ENCODE data around the gene TAS2R7. TPM values are rescaled to one million over a fixed set of nuclear protein-coding genes. Genes with fewer than 3 reads are reported as not detected.

TAS2R7 gene
- total RNA-seq, 1 donor from 2014 or later: 0.21 TPM

DNA sequence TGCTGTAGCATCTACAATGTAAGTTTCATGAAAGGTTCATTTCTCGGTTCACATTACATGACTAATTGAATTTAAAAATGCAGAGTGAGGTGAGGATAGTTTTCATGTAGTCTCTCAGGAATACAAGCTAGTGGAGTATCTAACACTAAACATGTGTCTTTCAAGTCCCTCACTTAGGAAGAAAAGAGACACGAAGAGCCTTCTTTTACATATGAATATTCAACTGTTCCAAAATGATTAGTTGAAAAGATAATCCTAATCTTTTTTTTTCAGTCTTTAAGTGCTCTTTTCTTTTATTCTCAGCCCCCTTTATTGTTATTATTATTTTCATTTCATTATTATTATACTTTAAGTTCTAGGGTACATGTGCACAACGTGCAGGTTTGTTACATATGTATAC lies 36.0 kb upstream of the TAS2R7 start:
- TF ChIP-seq CTCF (conservative IDR thresholded peaks at IDR 0.05): no peak
- Mint-ChIP-seq H3K27me3 (ENCODE audit: low read depth) (no peaks in the 10 kb centered on the region), H3K4me1 (no peaks in the 10 kb centered on the region), H3K27ac (ENCODE audit: unreplicated experiment) (no peak overlapping the region), H3K9me3 (peaks cover 3% of the 10 kb centered on the region), H3K4me3 (no peak overlapping the region), H3K36me3 (ENCODE audit: low read depth) (peaks cover 17% of the 10 kb centered on the region)
- no peak for DNase-seq (ENCODE audit: low read depth, low spot score)

- H3K36me3 Mint-ChIP-seq (ENCODE audit: low read depth): peaks cover 6% of the 10 kb centered on the region
- H3K4me1 Mint-ChIP-seq: no peaks in the 10 kb centered on the region
- no peak for TF ChIP-seq CTCF (conservative IDR thresholded peaks at IDR 0.05)
- H3K4me3 Mint-ChIP-seq: no peak overlapping the region
- no peak overlapping the region for H3K27ac Mint-ChIP-seq (ENCODE audit: unreplicated experiment)
- DNase-seq (ENCODE audit: low read depth, low spot score): no peak
- no peaks in the 10 kb centered on the region for H3K27me3 Mint-ChIP-seq (ENCODE audit: low read depth)
- no peaks in the 10 kb centered on the region for H3K9me3 Mint-ChIP-seq
Measured at GRCh38 chr12:10829994-10830393, 27.6 kb upstream of the TAS2R7 start.

- no peak for TF ChIP-seq CTCF (conservative IDR thresholded peaks at IDR 0.05)
- Mint-ChIP-seq H3K36me3 (ENCODE audit: low read depth) (peaks cover 6% of the 10 kb centered on the region), H3K27me3 (ENCODE audit: low read depth) (no peaks in the 10 kb centered on the region), H3K9me3 (no peaks in the 10 kb centered on the region), H3K27ac (ENCODE audit: unreplicated experiment) (no peak within 1 kb of the TSS), H3K4me3 (no peak within 1 kb of the TSS), H3K4me1 (no peaks in the 10 kb centered on the region)
- DNase-seq (ENCODE audit: low read depth, low spot score): no peak
Measured at GRCh38 chr12:10826258-10826657, 23.8 kb upstream of the TAS2R7 start, which contains the start of gene TAS2R10. Gene TAS2R10, minus strand, starts transcription at chr12:10826358. Its CDS starts 89 bp downstream, at chr12:10826269.

DNA sequence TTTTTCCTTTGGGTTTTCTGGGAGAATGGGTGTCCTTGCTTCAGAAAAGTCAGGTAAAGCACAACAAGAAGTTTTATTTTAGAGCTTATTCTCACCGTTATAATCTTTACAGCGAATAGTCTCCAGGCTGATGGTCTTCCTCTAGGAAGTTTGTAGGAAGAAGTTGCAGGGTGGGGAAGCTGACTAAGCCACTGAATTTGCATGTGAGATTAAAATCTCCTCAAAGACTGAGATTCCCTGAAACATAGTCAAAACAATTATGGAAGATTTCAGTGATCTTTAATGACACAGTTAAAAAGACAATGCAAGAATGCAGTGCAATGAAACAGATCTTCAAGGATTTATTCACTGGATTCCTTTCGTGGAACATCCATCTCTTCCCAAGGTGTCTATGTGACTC lies 22.5 kb upstream of the TAS2R7 start:
- H3K4me3 Mint-ChIP-seq: no peak overlapping the region
- no peak for DNase-seq (ENCODE audit: low read depth, low spot score)
- no peaks in the 10 kb centered on the region for H3K4me1 Mint-ChIP-seq
- TF ChIP-seq CTCF (conservative IDR thresholded peaks at IDR 0.05): no peak
- H3K9me3 Mint-ChIP-seq: no peaks in the 10 kb centered on the region
- no peaks in the 10 kb centered on the region for H3K36me3 Mint-ChIP-seq (ENCODE audit: low read depth)
- H3K27me3 Mint-ChIP-seq (ENCODE audit: low read depth): no peaks in the 10 kb centered on the region
- no peak overlapping the region for H3K27ac Mint-ChIP-seq (ENCODE audit: unreplicated experiment)

GRCh38 chr12:10811883-10812536 lies 9.6 kb upstream of the TAS2R7 start:
- Mint-ChIP-seq H3K27ac (ENCODE audit: unreplicated experiment) (no peak overlapping the region), H3K4me1 (peaks cover 8% of the 10 kb centered on the region), H3K27me3 (ENCODE audit: low read depth) (no peaks in the 10 kb centered on the region), H3K4me3 (no peak overlapping the region), H3K9me3 (no peaks in the 10 kb centered on the region), H3K36me3 (ENCODE audit: low read depth) (peaks cover 3% of the 10 kb centered on the region)
- TF ChIP-seq CTCF (conservative IDR thresholded peaks at IDR 0.05): no peak
- no peak for DNase-seq (ENCODE audit: low read depth, low spot score)
